ENCODE measurements around the gene GTPBP1. TPM values are rescaled to one million over a fixed set of nuclear protein-coding genes. Genes with fewer than 3 reads are reported as not detected.

GTPBP1 gene
- polyA plus RNA-seq, 3 donors: 6.7 to 41.4 (median 12.7) TPM

- Mint-ChIP-seq H3K9me3 (no peaks in the 10 kb centered on the region), H3K27ac (peak overlapping the region in 1 of 7 donors; percentile 38), H3K4me1 (peaks cover 5% of the 10 kb centered on the region), H3K27me3 (ENCODE audit: low read depth in 3 of 3) (peaks cover 0 to 3% (median 0%) of the 10 kb centered on the region in 3 donors), H3K4me3 (no peak overlapping the region), H3K36me3 (peaks cover 25 to 33% of the 10 kb centered on the region in 2 donors)
- Histone ChIP-seq H3K36me3 (replicated peaks in 1 of 2; ENCODE audit: control insufficient read depth in 1 of 2, insufficient read depth in 2 of 2, low read length in 2 of 2) (peaks cover 13 to 20% of the 10 kb centered on the region in 2 donors), H3K4me3 (replicated peaks in 1 of 3; ENCODE audit: low read depth in 2 of 3, low read length in 3 of 3) (no peak overlapping the region), H3K79me2 (ENCODE audit: insufficient read depth, low read length) (no peaks in the 10 kb centered on the region), H3K9me3 (replicated peaks in 1 of 2; ENCODE audit: control insufficient read depth in 1 of 2, insufficient read depth in 1 of 2, low read length in 2 of 2) (no peaks in the 10 kb centered on the region), H3K27me3 (ENCODE audit: control insufficient read depth in 2 of 2, insufficient read depth in 2 of 2, low read length in 2 of 2) (no peaks in the 10 kb centered on the region), H3K9ac (ENCODE audit: insufficient read depth, low read length, poor library complexity, severe bottlenecking) (no peak overlapping the region), H3K27ac (ENCODE audit: low read depth in 1 of 2, low read length in 2 of 2) (no peak overlapping the region), H3K4me1 (ENCODE audit: control insufficient read depth in 1 of 2, insufficient read depth in 2 of 2, low read length in 2 of 2) (peaks cover 4 to 6% of the 10 kb centered on the region in 2 donors), H3K4me2 (replicated peaks; ENCODE audit: extremely low read depth, low read length, poor library complexity, severe bottlenecking) (no peak overlapping the region), H2AFZ (ENCODE audit: insufficient read depth, low read depth, low read length, poor library complexity, severe bottlenecking) (no peak overlapping the region), H4K20me1 (ENCODE audit: insufficient read depth, low read length) (no peaks in the 10 kb centered on the region)
- intact Hi-C loops (cut with micrococcal nuclease): no loop called here
- 96% methylated on average over 20 of the region's 27 CpGs for WGBS (ENCODE audit: insufficient coverage)
- TF ChIP-seq, protein P1, sequence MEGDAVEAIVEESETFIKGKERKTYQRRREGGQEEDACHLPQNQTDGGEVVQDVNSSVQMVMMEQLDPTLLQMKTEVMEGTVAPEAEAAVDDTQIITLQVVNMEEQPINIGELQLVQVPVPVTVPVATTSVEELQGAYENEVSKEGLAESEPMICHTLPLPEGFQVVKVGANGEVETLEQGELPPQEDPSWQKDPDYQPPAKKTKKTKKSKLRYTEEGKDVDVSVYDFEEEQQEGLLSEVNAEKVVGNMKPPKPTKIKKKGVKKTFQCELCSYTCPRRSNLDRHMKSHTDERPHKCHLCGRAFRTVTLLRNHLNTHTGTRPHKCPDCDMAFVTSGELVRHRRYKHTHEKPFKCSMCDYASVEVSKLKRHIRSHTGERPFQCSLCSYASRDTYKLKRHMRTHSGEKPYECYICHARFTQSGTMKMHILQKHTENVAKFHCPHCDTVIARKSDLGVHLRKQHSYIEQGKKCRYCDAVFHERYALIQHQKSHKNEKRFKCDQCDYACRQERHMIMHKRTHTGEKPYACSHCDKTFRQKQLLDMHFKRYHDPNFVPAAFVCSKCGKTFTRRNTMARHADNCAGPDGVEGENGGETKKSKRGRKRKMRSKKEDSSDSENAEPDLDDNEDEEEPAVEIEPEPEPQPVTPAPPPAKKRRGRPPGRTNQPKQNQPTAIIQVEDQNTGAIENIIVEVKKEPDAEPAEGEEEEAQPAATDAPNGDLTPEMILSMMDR (IDR thresholded peaks at IDR 0.05): no peak
- no peak for DNase-seq
Measured at GRCh38 chr22:38777087-38777671, 71.4 kb downstream of the GTPBP1 start.

DNA sequence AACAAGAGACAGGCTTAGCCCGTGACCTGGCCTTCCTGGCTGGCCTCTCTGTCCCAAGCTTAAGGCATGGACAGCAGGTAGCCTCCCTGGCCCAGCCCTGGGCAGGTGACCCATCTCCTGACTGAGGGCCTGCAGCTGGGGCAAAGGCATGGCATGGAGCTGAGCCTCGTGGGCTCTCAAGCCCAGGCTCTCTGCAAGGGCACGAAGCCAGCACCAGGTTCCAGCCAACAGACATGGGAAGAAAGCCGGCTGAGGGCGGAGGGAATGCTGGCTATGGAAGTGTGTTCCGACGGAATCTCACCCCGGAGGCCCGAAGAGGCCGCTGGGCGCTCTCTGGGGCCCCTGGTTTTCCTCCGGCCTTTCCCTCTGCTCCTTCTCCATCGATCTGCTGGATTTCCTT lies 75.3 kb downstream of the GTPBP1 start:
- no peak overlapping the region for H3K4me3 Mint-ChIP-seq
- no peak overlapping the region for H3K4me3 ChIP-seq (replicated peaks in 1 of 3; ENCODE audit: low read depth in 2 of 3, low read length in 3 of 3)
- TF ChIP-seq, protein P1 (IDR thresholded peaks at IDR 0.05): no peak
- H3K27ac Mint-ChIP-seq: peak overlapping the region in 1 of 7 donors; percentile 47
- intact Hi-C loops (cut with micrococcal nuclease): no loop called here
- peaks cover 16% of the 10 kb centered on the region for H3K4me1 Mint-ChIP-seq
- H3K9me3 ChIP-seq (replicated peaks in 1 of 2; ENCODE audit: control insufficient read depth in 1 of 2, insufficient read depth in 1 of 2, low read length in 2 of 2): no peaks in the 10 kb centered on the region
- peaks cover 32 to 39% of the 10 kb centered on the region in 2 donors for H3K36me3 Mint-ChIP-seq
- H3K9ac ChIP-seq (ENCODE audit: insufficient read depth, low read length, poor library complexity, severe bottlenecking): no peak overlapping the region
- H3K36me3 ChIP-seq (replicated peaks in 1 of 2; ENCODE audit: control insufficient read depth in 1 of 2, insufficient read depth in 2 of 2, low read length in 2 of 2): peaks cover 13 to 20% of the 10 kb centered on the region in 2 donors
- peaks cover 0 to 3% (median 2%) of the 10 kb centered on the region in 3 donors for H3K27me3 Mint-ChIP-seq (ENCODE audit: low read depth in 3 of 3)
- no peaks in the 10 kb centered on the region for H3K27me3 ChIP-seq (ENCODE audit: control insufficient read depth in 2 of 2, insufficient read depth in 2 of 2, low read length in 2 of 2)
- H4K20me1 ChIP-seq (ENCODE audit: insufficient read depth, low read length): no peaks in the 10 kb centered on the region
- no peak overlapping the region for H3K27ac ChIP-seq (ENCODE audit: low read depth in 1 of 2, low read length in 2 of 2)
- H3K79me2 ChIP-seq (ENCODE audit: insufficient read depth, low read length): no peaks in the 10 kb centered on the region
- no peak overlapping the region for H3K4me2 ChIP-seq (replicated peaks; ENCODE audit: extremely low read depth, low read length, poor library complexity, severe bottlenecking)
- H3K9me3 Mint-ChIP-seq: no peaks in the 10 kb centered on the region
- WGBS (ENCODE audit: insufficient coverage): 97% methylated on average over 7 of the region's 13 CpGs
- no peak overlapping the region for H2AFZ ChIP-seq (ENCODE audit: insufficient read depth, low read depth, low read length, poor library complexity, severe bottlenecking)
- no peak for DNase-seq
- peaks cover 12 to 16% of the 10 kb centered on the region in 2 donors for H3K4me1 ChIP-seq (ENCODE audit: control insufficient read depth in 1 of 2, insufficient read depth in 2 of 2, low read length in 2 of 2)
